HepG2 (cell line): ENCODE measurements around the gene NHLH2. TPM values are rescaled to one million over a fixed set of nuclear protein-coding genes. Genes with fewer than 3 reads are reported as not detected.

Experiments used
- ATAC-seq: fragments of 200-7000 bp; cut with Tn5 transposase; 3 replicates; pipeline ENCODE4 v1.9.1; 2020; ENCODE audit warnings: mild to moderate bottlenecking, moderate library complexity
- BruUV-seq: library from RNA; stranded (reverse); fragments of 400-500 nt; replicated peaks from 2 replicates; lab custom pipeline; 2021; lab: Mats Ljungman, UMichigan
- CTCF ChIA-PET: fragments of 300-600 bp; formaldehyde crosslinking; extraction: SDS; loops from one replicate; lab custom pipeline; 2021; ENCODE audit warnings: low total read pairs, inconsistent platforms, low intra/inter-chr PET ratio; lab: Yijun Ruan, JAX
- POLR2A ChIA-PET: fragments of 350-600 bp; sonication (Branson Sonifier 250); formaldehyde crosslinking; loops from one replicate; lab custom pipeline; 2020; ENCODE audit warnings: antibody characterized with exemption, inconsistent platforms; lab: Yijun Ruan, JAX
- DNase-seq: peaks from one replicate; pipeline ENCODE4 v3.0.0-alpha.2; 2015; ENCODE audit warnings: low spot score
- FAIRE-seq: peaks from 3 replicates; lab custom pipeline; 2011; peaks lifted over from hg19 to GRCh38; lab: Jason Lieb, UNC
- H2AFZ ChIP-seq: one replicate; pipeline ENCODE4 v1.6.1; 2011; ENCODE audit warnings: low read length, inconsistent platforms
- H3K27ac ChIP-seq: fragments of 300-600 bp; 3 replicates; pipeline ENCODE4 v1.8.0; 2011; ENCODE audit warnings: mixed run types, mild to moderate bottlenecking, mixed read lengths, low read length, inconsistent platforms; ENCODE audit not compliant: insufficient read depth; ENCODE audit errors: extremely low read length
- H3K27me3 ChIP-seq, 2 experiments: fragments of 200-600 bp in 1 of 2; 2 replicates in 1 of 2; 3 replicates in 1 of 2; pipeline versions ENCODE4 v1.6.0 to v1.8.0; 2011; ENCODE audit warnings: low read length in 2 of 2, mild to moderate bottlenecking in 2 of 2, moderate library complexity in 2 of 2, inconsistent platforms in 1 of 2; ENCODE audit not compliant: insufficient read depth in 2 of 2, control insufficient read depth in 1 of 2
- H3K36me3 ChIP-seq, 2 experiments: fragments of 200-600 bp in 1 of 2; replicated peaks in 1 of 2; 2 replicates in 1 of 2; 3 replicates in 1 of 2; pipeline versions ENCODE4 v1.5.1 to v1.8.0; 2011; ENCODE audit warnings: low read length in 2 of 2, inconsistent platforms in 1 of 2; ENCODE audit not compliant: insufficient read depth in 2 of 2, control insufficient read depth in 1 of 2
- H3K4me1 ChIP-seq: 2 replicates; pipeline ENCODE4 v1.5.1; 2012; ENCODE audit warnings: low read length, inconsistent platforms; ENCODE audit not compliant: insufficient read depth
- H3K4me2 ChIP-seq: 2 replicates; pipeline ENCODE4 v1.6.0; 2011; ENCODE audit warnings: low read depth, low read length, inconsistent platforms
- H3K4me3 ChIP-seq, 3 experiments: fragments of 200-600 bp in 1 of 3; sonication (generic), shearing (Covaris generic) in 1 of 3; replicated peaks in 1 of 3; 2 replicates each; pipeline ENCODE4 v1.5.1; 2011 to 2016; ENCODE audit warnings: low read length in 3 of 3, inconsistent platforms in 2 of 3, low read depth in 2 of 3, mild to moderate bottlenecking in 2 of 3, control low read depth in 1 of 3, mixed read lengths in 1 of 3; ENCODE audit not compliant: insufficient read depth in 1 of 3
- H3K79me2 ChIP-seq: one replicate; pipeline ENCODE4 v1.6.1; 2011; ENCODE audit warnings: low read length, inconsistent platforms; ENCODE audit not compliant: insufficient read depth
- H3K9ac ChIP-seq: 2 replicates; pipeline ENCODE4 v1.6.0; 2011; ENCODE audit warnings: mild to moderate bottlenecking, low read depth, low read length, inconsistent platforms; ENCODE audit not compliant: insufficient read depth
- H3K9me3 ChIP-seq: 2 replicates; pipeline ENCODE4 v1.5.1; 2012; ENCODE audit warnings: mild to moderate bottlenecking, low read length
- H4K20me1 ChIP-seq: 2 replicates; pipeline ENCODE4 v1.6.0; 2011; ENCODE audit warnings: inconsistent platforms, mild to moderate bottlenecking, low read length, moderate library complexity; ENCODE audit not compliant: insufficient read depth
- ETV5 ChIP-seq: IDR thresholded peaks from 2 replicates; pipeline ENCODE4 v1.6.1; 2018; ENCODE audit warnings: missing biosample characterization, missing genetic modification reagents, inconsistent platforms, borderline replicate concordance
- HNRNPH1 ChIP-seq: fragments of 200-400 bp; formaldehyde crosslinking; optimal IDR thresholded peaks from 2 replicates; pipeline ENCODE3; 2017; ENCODE audit warnings: mild to moderate bottlenecking, low read depth, low read length
- KDM5B ChIP-seq: sonication (generic); formaldehyde crosslinking; IDR thresholded peaks from 2 replicates; pipeline ENCODE4 v1.4.0; 2020; ENCODE audit warnings: missing genetic modification reagents, mild to moderate bottlenecking, borderline replicate concordance
- RARG ChIP-seq: sonication (generic); formaldehyde crosslinking; IDR thresholded peaks from 2 replicates; pipeline ENCODE4 v1.4.0; 2020; ENCODE audit warnings: low read depth, mild to moderate bottlenecking, missing genetic modification reagents
- in situ Hi-C: cut with HindIII; loops from 2 replicates; pipeline ENCODE4 v1.10.0; 2017; ENCODE audit warnings: low pct_unique_long_range_greater_than_20kb; ENCODE audit not compliant: extremely low pct_ligation_motif_present
- intact Hi-C: fragments of 100-400 bp; cut with micrococcal nuclease; formaldehyde crosslinking; loops from one replicate; pipeline ENCODE4 v1.10.0; 2022; ENCODE audit not compliant: unreplicated experiment
- polyA plus RNA-seq, 8 experiments: library from polyadenylated mRNA; depleted of rRNA in 3 of 8; stranded (reverse) in 7 of 8; unstranded in 1 of 8; fragments of >200 nt; fragmentation: Illumina TruSeq in 4 of 8; extraction: Trizol in 4 of 8; gene quantifications; 2 replicates each; pipeline versions ENCODE4 v1.2.1 to v1.2.3, GENCODE V29; 2011 to 2016; ENCODE audit warnings: low read depth in 4 of 8, missing spikeins in 1 of 8, mixed read lengths in 1 of 8; ENCODE audit not compliant: insufficient read depth in 1 of 8
- total RNA-seq, 5 experiments: library from RNA; depleted of rRNA; stranded (reverse); fragments of >200 nt; fragmentation: Illumina TruSeq; extraction: Trizol; gene quantifications; 2 replicates each; pipeline ENCODE4 v1.2.3, GENCODE V29; 2016; ENCODE audit warnings: low read depth in 1 of 5
- TF ChIP-seq, protein P1 (sequence below), 2 experiments: sonication (generic) in 1 of 2; formaldehyde crosslinking in 1 of 2; IDR thresholded peaks; 2 replicates each; pipeline versions ENCODE4 v1.5.1 to v1.6.1; 2011 to 2020; ENCODE audit warnings: borderline replicate concordance in 1 of 2, low read depth in 1 of 2, low read length in 1 of 2, mild to moderate bottlenecking in 1 of 2, missing genetic modification reagents in 1 of 2, moderate library complexity in 1 of 2
- TF ChIP-seq, protein P2 (sequence below): sonication (generic); formaldehyde crosslinking; IDR thresholded peaks from 2 replicates; pipeline ENCODE4 v1.4.0; 2020; ENCODE audit warnings: missing genetic modification reagents

Gene NHLH2
- total and polyA plus RNA-seq, 2 of the 13 experiments (the other 11 are each of a cell fraction or from before 2014, with no cell fraction given): not detected

DNA sequence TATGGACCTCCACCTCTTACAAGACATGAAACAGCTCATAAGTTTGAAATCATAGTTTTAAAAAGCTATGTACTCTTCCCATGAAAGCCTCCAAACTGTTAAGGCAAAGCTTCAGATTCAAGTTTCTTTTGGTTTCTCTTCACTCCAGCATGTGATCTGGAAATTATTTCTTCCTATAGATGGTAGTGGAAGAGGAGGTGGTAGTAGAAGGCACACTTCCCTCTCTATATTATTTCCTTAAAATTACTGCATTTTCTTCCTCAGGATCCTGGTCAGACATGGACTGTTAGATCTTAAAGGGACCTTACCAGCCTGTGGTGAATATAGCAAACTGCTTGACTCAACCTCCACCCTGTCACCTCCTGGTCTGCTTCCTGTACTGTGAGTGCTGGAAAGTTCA lies 31.9 kb downstream of the NHLH2 start:
- Histone ChIP-seq H3K4me2 (no peak overlapping the region), H3K4me3 (no peak overlapping the region), H3K9ac (no peak overlapping the region), H3K27ac (no peak overlapping the region), H3K4me1 (peaks cover 7% of the 10 kb centered on the region; the same call in 1 of the 2 replicates), H4K20me1 (no peaks in the 10 kb centered on the region), H3K9me3 (no peaks in the 10 kb centered on the region), H2AFZ (no peak overlapping the region), H3K79me2 (no peaks in the 10 kb centered on the region), H3K36me3 (no peaks in the 10 kb centered on the region), H3K27me3 (no peaks in the 10 kb centered on the region)
- intact Hi-C loops (no loop called here), in situ Hi-C loops (loop anchor here (5.0 kb wide), 1 partner anchor 173 kb away; no protein-coding TSS in a partner anchor)
- DNase-seq: no peak
- ATAC-seq: no peak
- CTCF ChIA-PET: interaction anchor here (3.6 kb wide), 1 partner anchor 172 kb away, joined by 28 read pairs; no protein-coding TSS in a partner anchor
- BruUV-seq: no TSS peak
- POLR2A ChIA-PET: no interaction called here
- TF ChIP-seq, protein P1, sequence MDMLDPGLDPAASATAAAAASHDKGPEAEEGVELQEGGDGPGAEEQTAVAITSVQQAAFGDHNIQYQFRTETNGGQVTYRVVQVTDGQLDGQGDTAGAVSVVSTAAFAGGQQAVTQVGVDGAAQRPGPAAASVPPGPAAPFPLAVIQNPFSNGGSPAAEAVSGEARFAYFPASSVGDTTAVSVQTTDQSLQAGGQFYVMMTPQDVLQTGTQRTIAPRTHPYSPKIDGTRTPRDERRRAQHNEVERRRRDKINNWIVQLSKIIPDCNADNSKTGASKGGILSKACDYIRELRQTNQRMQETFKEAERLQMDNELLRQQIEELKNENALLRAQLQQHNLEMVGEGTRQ (IDR thresholded peaks at IDR 0.05; ENCODE audit: low read depth, low read length): no peak
- TF ChIP-seq, protein P1 (CRISPR knock-in tag; IDR thresholded peaks at IDR 0.05; ENCODE audit: borderline replicate concordance): no peak
- TF ChIP-seq KDM5B (CRISPR knock-in tag) (no peak), RARG (CRISPR knock-in tag) (no peak), ETV5 (CRISPR knock-in tag) (no peak), HNRNPH1 (no peak)
- TF ChIP-seq, protein P2, sequence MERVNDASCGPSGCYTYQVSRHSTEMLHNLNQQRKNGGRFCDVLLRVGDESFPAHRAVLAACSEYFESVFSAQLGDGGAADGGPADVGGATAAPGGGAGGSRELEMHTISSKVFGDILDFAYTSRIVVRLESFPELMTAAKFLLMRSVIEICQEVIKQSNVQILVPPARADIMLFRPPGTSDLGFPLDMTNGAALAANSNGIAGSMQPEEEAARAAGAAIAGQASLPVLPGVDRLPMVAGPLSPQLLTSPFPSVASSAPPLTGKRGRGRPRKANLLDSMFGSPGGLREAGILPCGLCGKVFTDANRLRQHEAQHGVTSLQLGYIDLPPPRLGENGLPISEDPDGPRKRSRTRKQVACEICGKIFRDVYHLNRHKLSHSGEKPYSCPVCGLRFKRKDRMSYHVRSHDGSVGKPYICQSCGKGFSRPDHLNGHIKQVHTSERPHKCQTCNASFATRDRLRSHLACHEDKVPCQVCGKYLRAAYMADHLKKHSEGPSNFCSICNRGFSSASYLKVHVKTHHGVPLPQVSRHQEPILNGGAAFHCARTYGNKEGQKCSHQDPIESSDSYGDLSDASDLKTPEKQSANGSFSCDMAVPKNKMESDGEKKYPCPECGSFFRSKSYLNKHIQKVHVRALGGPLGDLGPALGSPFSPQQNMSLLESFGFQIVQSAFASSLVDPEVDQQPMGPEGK (CRISPR knock-in tag): no peak
- FAIRE-seq: no peak
